Right cardiac atrium (tissue), 5 donors: ENCODE results near the gene FBXL15. TPM values are rescaled to one million over a fixed set of nuclear protein-coding genes. Genes with fewer than 3 reads are reported as not detected.

Source experiments
- ATAC-seq, 2 donors: fragments of 200-7000 bp; cut with Tn5 transposase; one replicate each; pipeline versions ENCODE4 v1.8.0 to v1.9.1; 2020; ENCODE audit warnings: moderate library complexity in 2 of 2, mild to moderate bottlenecking in 1 of 2
- DNase-seq, 3 donors: peaks; one replicate each; pipeline ENCODE4 v3.0.0-alpha.2; 2020
- H3K27ac ChIP-seq: one replicate; pipeline ENCODE4 v1.5.1; 2013; ENCODE audit warnings: mild to moderate bottlenecking, low read length, control low read depth, moderate library complexity
- H3K27me3 ChIP-seq: one replicate; pipeline ENCODE4 v1.6.1; 2013; ENCODE audit not compliant: control insufficient read depth, insufficient read depth
- H3K4me1 ChIP-seq: one replicate; pipeline ENCODE4 v1.6.1; 2013; ENCODE audit warnings: low read length; ENCODE audit not compliant: control insufficient read depth, insufficient read depth
- H3K4me3 ChIP-seq: one replicate; pipeline ENCODE4 v1.5.1; 2013; ENCODE audit warnings: low read length, control low read depth
- H3K9me3 ChIP-seq: one replicate; pipeline ENCODE4 v1.6.1; 2013; ENCODE audit warnings: low read length; ENCODE audit not compliant: control insufficient read depth
- WGBS: extraction: QIAGEN DNeasy Blood & Tissue Kit; methylation state at CpG from one replicate; pipeline ENCODE4 v1.1.7; 2013; 5-methylcytosine and 5-hydroxymethylcytosine counted together
- intact Hi-C, 4 donors: fragments of 100-400 bp; cut with DNase I; formaldehyde crosslinking; loops; one replicate each; pipeline versions ENCODE4 v1.11.0 to v1.14.0; 2022 to 2023
- polyA plus RNA-seq: library from polyadenylated mRNA; stranded (reverse); fragments of 200-250 nt; gene quantifications from one replicate; pipeline ENCODE4 v1.2.3, GENCODE V29; 2013
- total RNA-seq, 4 donors: library from RNA; stranded (reverse); fragmentation: NEBNext Ultra II Directional; extraction: Animal tissue kit (Norgen Biotek cat#: 25700); gene quantifications; one replicate each; pipeline ENCODE4 v1.2.1, GENCODE V29; 2021
- donor health status: healthy with polysubstance abuse.
- donor health status: DM: no; HTN: yes; CAD: no.
- donor health status: DM: no; HTN: no; CAD: no.
- donor health status: DM: no; HTN: yes; CAD: no; lungs with severe emphysema.
- donor health status: DM: yes; HTN: yes; CAD: no.

The FBXL15 gene
- total and polyA plus RNA-seq, 5 donors = 14.0 to 15.6 (median 14.4) TPM

DNA sequence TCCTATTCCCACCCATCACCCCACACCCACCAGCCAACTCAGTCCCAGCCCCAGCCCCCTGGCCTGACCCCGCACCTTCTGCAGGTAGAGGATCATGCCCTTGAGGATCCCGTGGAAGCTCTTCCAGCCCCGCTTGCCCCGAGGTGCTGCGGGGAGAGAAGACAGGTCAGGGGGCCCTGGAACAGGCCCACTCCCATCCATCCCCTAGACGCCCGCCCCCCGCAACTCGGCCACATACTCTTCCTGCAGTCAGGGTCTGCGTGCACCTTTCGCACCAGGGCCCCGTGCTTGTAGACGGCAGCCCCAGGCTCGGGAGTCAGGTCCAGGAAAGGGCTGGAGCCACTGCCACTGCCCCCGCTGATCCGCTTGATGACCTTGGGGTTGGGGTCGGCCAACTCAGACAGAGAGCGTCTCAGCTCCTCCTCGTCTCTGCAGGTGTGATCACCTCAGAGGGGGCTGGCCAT lies 15.5 kb upstream of the FBXL15 start:
- Histone ChIP-seq H3K4me1 (no peaks in the 10 kb centered on the region), H3K4me3 (no peak overlapping the region), H3K27ac (no peak overlapping the region), H3K9me3 (no peaks in the 10 kb centered on the region), H3K27me3 (no peaks in the 10 kb centered on the region)
- WGBS = 81% methylated on average over 19 of the region's 19 CpGs
- intact Hi-C loops = loop anchor here in 1 of 4 donors (10.0 kb wide), 1 partner anchor 180 kb away; no protein-coding TSS in a partner anchor
- no peak for ATAC-seq
- no peak for DNase-seq

DNA sequence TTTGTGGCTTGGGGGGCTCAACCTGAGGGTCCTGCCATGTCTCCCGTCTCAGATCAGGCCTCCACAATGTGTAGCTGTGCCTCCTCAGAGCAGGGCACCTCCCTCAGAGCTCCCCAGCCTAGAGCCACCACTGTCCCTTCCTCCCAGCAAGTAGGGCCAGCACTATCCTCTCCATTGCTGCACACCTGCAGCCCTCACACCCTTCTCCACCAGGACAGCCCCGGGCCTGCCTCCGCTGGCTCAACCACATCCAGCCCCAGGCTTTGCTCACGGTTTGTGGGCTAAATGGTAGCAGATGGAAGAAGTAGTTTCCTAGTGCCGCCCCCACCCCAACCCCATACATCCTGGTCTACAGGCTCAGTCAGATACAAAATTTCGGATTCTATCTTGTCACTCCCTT lies 15.0 kb upstream of the FBXL15 start:
- ATAC-seq (no peak), DNase-seq (no peak)
- H3K9me3 ChIP-seq = no peaks in the 10 kb centered on the region
- H3K27me3 ChIP-seq = no peaks in the 10 kb centered on the region
- no peaks in the 10 kb centered on the region for H3K4me1 ChIP-seq
- H3K4me3 ChIP-seq = no peak overlapping the region
- no peak overlapping the region for H3K27ac ChIP-seq
- WGBS = 84% methylated on average over 6 of the region's 6 CpGs
- intact Hi-C loops = loop anchor here in 1 of 4 donors (10.0 kb wide), 1 partner anchor 179 kb away; no protein-coding TSS in a partner anchor

DNA sequence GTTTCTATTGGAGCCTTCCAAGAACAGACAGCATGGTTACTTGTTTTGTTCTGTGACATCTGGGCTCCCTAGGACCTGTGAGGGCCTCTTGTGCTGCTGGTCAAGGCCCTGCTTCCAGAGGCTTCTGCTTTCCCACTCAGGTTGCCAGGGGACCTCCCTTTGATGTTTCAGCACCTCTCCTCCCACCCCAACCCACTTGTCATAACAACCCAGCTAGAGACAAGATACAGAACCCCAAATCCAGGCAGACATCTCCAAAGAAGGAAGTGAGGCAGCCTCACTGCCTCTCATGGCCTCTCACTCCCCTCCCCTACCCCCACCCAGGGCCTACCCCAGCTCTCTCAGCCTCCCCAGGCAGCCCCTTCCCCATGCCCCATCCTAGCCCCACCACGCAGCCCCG lies 13.8 kb upstream of the FBXL15 start:
- Histone ChIP-seq H3K4me3 (no peak overlapping the region), H3K9me3 (no peaks in the 10 kb centered on the region)

DNA sequence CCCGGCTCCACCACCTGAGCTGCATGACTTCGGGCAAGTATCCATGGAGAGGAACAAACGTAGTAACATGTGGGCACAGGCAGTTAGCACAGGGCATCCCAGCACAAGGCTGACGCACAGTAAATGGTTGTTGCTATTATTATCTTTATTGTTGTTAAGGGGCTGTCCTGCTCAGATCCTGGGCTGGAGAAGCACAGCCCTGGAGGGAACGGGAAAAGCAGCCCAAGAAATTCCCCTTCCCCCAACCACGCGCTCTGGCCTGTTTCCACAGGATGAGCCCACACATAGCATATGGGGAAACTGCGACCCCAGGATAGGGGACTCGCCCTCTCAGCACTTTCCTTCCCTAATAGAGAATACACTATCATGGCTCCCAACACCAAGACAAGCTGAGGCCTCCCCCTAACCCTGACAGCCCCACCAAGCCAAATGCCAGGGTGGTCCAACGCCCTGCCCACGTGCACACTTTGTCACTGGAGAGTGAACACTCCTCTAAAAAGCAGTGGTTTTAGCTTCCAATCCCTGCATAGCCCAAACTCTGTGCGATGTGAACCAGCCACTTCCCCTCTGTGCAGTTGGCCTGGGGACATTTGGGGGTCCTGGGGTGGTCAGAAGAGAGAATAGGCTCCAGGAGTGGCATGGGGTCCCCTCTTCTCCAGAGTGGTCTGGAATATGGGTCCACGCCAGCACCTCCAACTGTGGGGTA lies 13.1 kb upstream of the FBXL15 start:
- H3K4me1 ChIP-seq = no peaks in the 10 kb centered on the region
- ATAC-seq (no peak), DNase-seq (no peak)
- no peaks in the 10 kb centered on the region for H3K27me3 ChIP-seq
- H3K9me3 ChIP-seq = no peaks in the 10 kb centered on the region
- intact Hi-C loops = loop anchor here in 1 of 4 donors (10.0 kb wide), 1 partner anchor 177 kb away; no protein-coding TSS in a partner anchor
- WGBS = 80% methylated on average over 13 of the region's 13 CpGs
- no peak overlapping the region for H3K4me3 ChIP-seq
- no peak overlapping the region for H3K27ac ChIP-seq

More for the DNA sequence above, 13.8 kb upstream of the FBXL15 start:
- no peaks in the 10 kb centered on the region for H3K4me1 ChIP-seq
- 98% methylated on average over 2 of the region's 2 CpGs for WGBS
- DNase-seq = no peak
- no peak for ATAC-seq
- intact Hi-C loops = loop anchor here in 1 of 4 donors (10.0 kb wide), 1 partner anchor 178 kb away; no protein-coding TSS in a partner anchor
- H3K27ac ChIP-seq = no peak overlapping the region
- H3K27me3 ChIP-seq = no peaks in the 10 kb centered on the region

DNA sequence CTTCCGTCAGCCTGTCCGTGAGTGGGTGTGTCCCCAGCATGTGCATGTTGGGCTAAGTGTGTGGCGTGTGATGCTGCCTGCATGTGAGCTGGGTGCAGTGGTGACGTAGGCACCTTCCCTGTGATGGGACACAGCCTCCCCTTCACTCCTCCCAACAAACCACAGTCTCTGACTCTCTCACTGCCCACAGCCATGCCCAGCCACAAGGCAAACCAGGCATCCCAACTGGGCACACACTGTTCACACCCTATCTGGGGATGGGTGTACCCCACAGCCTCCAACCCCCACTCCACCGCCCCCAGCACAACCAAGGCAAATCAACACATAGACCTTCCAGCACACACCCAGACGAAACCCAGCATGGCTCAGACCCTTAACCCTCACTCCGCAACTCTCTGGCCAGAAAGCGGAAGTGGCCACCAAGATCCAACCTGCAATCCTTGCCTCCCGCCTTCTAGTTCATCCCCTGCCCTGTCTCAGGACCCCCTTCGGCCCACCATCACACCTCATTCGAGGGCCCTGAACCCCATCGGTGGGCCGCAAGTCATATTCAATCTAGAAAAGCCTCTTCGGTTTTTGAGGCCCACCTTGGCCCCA lies 12.4 kb upstream of the FBXL15 start:
- DNase-seq (no peak), ATAC-seq (no peak)
- intact Hi-C loops = loop anchor here in 1 of 4 donors (10.0 kb wide), 1 partner anchor 177 kb away; no protein-coding TSS in a partner anchor
- H3K27me3 ChIP-seq = no peaks in the 10 kb centered on the region
- no peaks in the 10 kb centered on the region for H3K9me3 ChIP-seq
- 63% methylated on average over 14 of the region's 14 CpGs for WGBS
- no peaks in the 10 kb centered on the region for H3K4me1 ChIP-seq
- no peak overlapping the region for H3K27ac ChIP-seq
- peak overlapping the region; percentile 58 for H3K4me3 ChIP-seq

DNA sequence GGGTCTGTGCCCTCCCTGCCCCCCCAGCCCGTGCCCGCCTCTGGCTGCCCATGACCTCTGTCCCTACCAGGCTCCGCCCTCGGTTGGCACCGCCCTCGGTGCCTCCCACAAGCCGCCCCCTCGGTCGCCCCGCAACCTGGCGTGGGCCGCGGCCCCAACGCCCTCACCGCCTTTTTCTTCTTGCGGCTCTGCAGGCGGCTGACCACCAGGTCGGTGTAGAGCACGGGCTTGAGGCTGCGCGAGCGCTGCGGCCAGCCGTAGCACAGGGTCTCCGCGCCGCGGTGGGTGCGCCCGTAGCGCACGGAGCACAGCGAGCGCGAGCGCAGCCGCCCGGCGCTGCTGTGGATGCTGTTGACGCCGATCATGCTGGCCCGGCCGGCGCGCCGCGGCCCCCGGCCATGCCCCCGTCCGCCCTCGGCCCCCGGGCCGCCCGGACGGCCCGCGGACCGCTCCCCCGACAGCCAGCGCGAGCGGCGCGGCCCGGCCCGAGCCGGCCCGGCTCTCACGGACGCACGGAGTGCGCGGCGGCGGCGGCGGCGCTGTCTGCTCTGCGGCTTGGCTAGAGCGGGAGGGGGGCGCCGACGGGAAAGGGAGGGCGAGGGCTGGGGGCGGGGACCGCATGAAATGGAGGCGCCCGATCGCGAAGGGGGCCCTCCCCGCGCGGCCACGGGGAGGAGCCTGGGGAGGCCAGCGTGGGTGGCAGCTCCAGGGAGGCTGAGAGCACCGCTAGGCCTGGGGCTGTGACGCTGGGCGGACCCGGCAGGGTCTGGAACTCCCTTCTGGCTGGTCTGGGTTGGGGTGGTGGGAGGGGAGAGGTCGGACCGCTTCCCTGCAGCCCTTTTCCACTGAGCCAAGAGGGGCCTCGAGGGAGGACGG lies 11.7 kb upstream of the FBXL15 start:
- Histone ChIP-seq H3K27me3 (no peaks in the 10 kb centered on the region), H3K4me3 (peak overlapping the region; percentile 58), H3K27ac (no peak overlapping the region), H3K9me3 (no peaks in the 10 kb centered on the region), H3K4me1 (no peaks in the 10 kb centered on the region)
- under 1% methylated on average over 103 of the region's 103 CpGs for WGBS
- intact Hi-C loops = loop anchor here in 1 of 4 donors (10.0 kb wide), 1 partner anchor 176 kb away; no protein-coding TSS in a partner anchor
- ATAC-seq = peak; percentile 33 to 52
- peak in 2 of 3 donors; percentile 70 to 81 for DNase-seq

DNA sequence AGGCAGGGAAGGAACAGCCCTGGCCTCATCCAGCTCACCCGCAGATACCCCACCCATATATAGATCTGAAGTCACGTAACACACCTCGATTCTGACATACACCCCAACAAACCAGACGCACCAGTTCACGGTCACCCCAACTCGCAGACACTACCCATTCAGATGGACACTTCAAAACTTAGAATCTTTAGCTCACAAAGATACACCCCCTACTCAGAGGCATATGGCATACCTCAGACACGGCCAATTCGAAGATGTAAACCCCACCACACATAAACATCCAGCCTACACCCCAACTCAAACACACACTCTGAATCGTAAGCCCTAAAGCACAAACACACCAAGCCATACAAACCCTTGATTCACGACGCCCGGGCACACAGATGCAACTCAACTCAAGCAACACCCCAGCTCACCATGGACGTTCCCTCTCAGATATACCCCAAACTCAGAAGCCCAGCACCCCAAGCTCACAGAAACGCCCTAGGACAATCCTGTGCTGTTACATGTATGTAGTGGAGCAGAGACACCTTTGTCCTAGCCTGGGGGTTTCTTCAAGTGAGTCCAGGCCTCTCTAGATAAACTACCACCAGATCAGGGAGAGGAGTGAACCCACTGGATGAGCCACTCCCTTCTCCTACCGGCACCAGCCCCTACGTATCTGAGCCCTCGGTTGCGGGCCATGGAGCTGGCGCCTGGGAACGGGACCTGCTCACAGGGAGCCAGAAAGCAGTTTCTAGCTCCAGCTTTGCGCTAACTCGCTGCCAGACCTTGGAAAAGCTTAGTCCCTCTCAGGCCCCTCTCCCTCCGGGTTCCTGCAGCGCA lies 10.8 kb upstream of the FBXL15 start:
- Histone ChIP-seq H3K27me3 (no peaks in the 10 kb centered on the region), H3K4me3 (peak overlapping the region; percentile 58), H3K9me3 (no peaks in the 10 kb centered on the region), H3K4me1 (no peaks in the 10 kb centered on the region), H3K27ac (no peak overlapping the region)
- DNase-seq (peak in 1 of 3 donors; percentile 9), ATAC-seq (no peak)
- intact Hi-C loops = loop anchor here in 1 of 4 donors (10.0 kb wide), 1 partner anchor 175 kb away; no protein-coding TSS in a partner anchor
- 29% methylated on average over 24 of the region's 24 CpGs for WGBS

DNA sequence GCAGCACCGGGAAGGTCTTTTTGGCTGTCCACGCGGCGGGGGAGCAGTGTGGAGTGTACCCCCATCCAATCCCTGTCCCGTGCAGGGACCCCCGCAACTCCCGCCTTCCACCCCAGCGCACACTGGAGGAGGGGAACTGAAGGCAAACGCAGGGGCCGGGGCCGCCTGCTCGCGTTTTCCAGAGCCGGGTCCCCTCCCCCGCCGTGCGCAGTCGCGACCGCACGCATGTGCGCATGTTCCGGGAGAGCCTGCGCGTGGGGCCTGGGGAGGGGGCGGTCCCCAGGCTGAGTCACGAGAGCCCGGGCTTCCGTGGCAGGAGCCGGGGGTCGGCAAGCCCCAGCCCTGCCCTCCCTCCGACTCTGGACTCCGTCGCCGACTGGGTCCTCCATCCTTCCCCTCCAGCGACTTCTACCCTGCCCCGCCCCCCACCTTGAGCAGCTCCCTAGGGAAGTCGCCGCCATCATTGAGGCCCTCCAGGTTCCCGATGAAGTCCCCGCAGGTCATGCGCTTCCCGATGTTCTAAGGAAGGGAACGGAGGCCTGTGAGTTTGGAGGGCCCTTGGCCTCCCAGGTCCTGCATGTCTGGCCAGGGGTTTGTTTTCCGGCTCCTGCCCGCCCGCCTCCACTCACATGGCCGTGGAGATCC lies 10.1 kb upstream of the FBXL15 start:
- Histone ChIP-seq H3K4me3 (peak overlapping the region; percentile 6), H3K9me3 (no peaks in the 10 kb centered on the region), H3K4me1 (no peaks in the 10 kb centered on the region), H3K27ac (no peak overlapping the region), H3K27me3 (no peaks in the 10 kb centered on the region)
- ATAC-seq (peak in 1 of 2 donors; percentile 39), DNase-seq (peak; percentile 33 to 72 (median 63))
- 2% methylated on average over 48 of the region's 48 CpGs for WGBS
- intact Hi-C loops = no loop called here

DNA sequence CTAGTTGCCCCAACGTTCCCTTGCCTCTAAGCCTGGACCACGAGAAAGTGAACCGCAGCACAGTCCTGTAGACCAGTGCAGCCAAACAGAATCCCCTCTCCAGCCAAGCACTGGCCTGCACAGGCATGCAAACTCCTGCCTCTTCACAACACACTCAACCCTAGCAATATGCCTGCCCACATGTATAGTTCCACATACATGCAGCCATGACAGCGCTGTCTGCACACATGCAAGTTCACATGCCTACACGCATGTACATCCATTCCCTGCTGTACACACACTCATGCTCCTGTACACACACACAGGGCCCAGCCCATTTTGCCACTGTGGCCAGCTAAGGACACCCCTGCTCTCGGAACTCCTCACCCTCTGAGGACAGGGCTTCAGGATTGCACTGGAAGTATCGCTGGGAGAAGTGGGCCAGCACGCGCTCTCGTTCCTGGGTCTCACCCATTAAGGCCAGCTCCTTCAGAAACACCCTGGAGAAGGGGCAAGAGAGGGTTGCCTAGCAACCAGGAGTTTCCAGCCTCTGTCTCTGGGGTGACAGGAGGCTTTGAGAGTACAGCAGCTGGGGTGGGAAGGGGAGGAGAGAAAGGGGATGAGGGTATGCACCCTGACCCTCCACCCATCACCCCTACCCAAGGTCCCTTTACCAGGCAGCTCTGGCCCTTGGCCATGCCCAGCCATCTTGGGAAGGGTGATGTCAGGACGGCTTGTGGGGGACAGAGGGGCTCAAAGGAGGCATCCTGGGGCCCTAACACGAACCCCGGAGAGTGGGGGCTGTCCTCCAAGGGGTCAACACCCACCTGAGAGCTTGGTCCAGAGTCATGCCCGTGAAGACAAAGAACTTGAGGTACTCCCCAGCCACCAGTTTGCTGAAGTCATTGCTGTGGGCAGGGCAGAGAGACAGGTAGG lies 9.0 kb upstream of the FBXL15 start:
- H3K4me1 ChIP-seq = no peaks in the 10 kb centered on the region
- H3K4me3 ChIP-seq = no peak overlapping the region
- peak in 1 of 3 donors; percentile 48 for DNase-seq
- H3K27me3 ChIP-seq = no peaks in the 10 kb centered on the region
- H3K27ac ChIP-seq = no peak overlapping the region
- intact Hi-C loops = no loop called here
- no peaks in the 10 kb centered on the region for H3K9me3 ChIP-seq
- no peak for ATAC-seq
- 79% methylated on average over 14 of the region's 14 CpGs for WGBS
